Effector CD4-positive, alpha-beta T cell (primary cell): Measurements from ENCODE around the gene IRF6.
"Not testable (repeated sequence)": the region's sequence is repeated elsewhere in the genome, so short reads cannot be mapped to it uniquely, and the experiment has no call there.

ENCODE experiments used
- DNase-seq: peaks from one replicate; pipeline ENCODE4 v3.0.0-alpha.2; 2020

IRF6 gene

DNA sequence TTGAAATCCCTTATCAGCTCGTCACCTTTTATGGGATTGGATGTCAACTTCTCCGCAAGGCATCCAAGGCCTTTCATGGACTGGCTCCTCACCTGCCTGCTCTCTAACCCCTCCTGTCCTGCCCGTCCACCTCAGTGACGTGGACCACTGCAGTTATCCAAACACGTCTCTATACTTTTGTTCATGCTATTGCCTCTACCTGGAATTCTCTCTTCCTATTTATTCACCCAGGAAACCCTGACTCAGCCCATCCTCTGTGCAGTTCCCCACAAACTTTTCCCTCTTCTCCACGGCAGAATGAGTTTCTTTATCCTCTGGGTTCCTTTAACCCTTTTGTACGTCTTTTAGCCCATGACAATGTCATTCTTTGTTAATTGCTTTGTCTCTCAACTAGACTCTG lies 16.8 kb upstream of the IRF6 start:
- no peak for DNase-seq

DNA sequence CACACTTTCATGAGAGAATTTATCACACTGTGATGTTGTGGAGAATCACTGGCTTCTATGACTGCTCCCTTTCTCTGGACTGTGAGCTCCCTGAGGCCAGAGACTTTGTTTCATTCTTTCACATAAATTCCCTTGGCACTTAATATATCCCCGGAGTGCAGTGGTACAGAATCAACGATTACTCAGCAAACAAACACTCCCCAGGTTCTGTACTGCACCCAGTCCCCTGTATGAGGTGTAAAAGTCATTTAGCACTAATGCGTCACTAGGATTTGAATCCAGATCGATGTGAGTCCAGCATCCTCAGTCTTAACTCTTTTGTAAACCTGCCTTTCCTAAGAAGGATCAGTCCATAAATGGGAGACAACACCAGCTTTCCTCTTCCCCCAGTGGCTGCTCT lies 15.0 kb upstream of the IRF6 start:
- DNase-seq, result no peak

DNA sequence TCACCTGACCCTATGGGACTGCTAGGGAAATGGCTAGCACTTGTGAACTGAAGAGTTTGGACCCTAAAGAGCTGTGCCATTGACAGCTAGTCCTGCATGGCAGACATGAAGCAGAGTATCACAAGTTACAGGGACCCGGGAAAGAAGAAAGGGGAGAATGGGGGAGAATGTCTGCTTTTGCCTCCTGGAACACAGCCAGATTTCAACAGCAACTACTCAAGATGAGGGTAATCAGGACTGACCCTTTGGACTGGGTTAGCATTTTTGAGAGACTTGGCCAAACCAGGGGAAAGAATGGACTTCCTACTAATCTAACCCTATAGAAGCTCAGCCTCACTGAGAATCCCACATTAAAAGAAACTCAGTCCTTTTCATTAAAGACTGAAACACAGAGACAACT lies 13.1 kb upstream of the IRF6 start:
- DNase-seq, result no peak

DNA sequence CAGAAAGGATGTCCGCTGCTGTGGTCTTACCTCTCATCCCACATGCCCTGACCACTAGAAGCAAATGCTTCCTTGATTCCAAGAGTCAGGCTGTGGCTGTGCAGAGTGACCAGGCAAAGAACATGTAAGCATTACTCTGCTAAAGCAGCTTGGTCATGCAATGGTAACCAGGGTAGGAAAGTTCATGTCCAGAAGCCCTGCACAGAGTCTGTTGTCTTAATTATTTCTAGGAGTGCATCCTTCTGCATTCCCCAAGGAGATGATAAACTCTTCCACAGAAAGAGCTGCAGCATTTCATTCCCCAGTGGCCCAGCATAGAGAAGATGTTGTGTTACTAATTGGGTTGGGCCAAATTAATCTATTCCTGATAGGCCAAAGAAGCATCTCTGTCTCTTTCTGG lies 11.7 kb upstream of the IRF6 start:
- no peak for DNase-seq

DNA sequence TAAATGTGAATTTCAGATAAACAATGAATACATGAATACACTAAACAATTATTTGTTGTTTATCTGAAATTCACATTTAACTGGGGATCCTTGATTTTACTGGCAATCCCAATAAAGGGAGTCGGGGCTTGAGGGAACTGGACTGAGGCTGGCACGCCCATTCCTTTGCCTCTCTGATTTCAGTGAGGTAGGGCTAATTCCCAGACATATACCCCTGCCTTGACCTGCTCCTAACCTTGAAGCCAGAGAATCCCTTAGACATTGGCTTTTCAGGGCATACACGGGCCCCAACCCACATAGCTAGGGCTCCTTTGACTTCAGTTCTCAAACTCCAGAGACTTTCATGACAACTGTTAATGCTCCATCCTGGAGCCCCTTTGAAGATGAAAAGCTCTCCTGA lies 11.0 kb upstream of the IRF6 start:
- no peak for DNase-seq

DNA sequence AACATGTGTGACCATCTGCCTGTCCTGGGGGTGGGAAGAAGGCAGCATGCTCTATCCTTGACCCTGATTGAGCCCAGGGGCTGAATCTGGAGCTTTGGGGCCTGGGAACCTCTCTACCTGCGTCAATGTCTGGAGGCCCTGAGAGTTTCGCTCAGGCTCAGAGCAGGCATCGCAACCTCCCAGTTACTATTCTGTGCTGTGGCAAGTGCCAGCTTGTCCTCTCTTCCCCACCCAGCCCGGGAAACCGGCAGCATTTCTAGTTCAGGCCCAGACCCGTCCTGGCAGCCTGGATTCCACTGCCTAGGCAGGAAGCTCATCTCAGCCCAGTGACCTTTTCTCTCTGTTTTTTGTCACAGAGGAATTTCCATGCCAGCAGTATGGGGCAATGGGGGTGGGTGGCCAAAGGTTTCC lies 10.0 kb upstream of the IRF6 start:
- DNase-seq, result no peak

DNA sequence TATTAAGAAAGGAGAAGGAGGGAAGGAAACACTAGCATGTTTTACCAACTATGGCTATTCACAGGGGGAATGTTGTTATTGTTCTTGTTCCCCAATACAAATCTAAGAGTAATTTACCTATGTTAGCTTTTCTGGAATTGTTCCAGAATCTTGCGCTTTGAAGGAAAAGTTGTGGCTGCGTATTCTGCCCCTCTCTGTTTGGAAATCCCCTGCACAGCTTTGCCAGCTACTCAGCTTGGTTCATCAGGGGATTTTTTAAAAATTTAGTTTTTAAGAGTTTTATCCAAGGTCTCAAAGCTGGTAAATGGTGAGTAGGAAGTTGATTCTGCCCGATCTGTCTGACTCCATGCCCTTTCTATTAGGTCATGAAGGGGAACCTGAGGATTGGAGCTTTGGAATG lies 9.5 kb upstream of the IRF6 start:
- no peak for DNase-seq

DNA sequence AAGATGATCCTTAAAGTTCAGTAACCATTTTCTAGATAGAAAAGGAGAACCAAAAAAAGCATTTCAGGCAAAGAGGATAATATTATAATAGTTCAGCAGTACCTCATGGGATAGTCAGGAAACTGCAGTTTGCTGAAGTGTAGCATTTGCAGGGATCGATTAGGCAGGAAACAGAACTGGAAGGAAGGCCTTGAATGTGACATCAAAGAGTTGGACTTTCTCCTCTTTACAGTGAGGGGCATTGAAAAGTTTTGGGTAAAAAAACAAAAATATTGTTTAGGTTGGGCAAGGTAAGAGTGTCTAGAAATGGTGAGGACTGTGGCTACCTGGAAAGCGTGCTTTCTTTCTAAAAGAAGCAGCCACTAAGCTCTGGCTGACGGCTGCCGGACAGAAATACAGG lies 8.0 kb upstream of the IRF6 start:
- DNase-seq, result no peak

DNA sequence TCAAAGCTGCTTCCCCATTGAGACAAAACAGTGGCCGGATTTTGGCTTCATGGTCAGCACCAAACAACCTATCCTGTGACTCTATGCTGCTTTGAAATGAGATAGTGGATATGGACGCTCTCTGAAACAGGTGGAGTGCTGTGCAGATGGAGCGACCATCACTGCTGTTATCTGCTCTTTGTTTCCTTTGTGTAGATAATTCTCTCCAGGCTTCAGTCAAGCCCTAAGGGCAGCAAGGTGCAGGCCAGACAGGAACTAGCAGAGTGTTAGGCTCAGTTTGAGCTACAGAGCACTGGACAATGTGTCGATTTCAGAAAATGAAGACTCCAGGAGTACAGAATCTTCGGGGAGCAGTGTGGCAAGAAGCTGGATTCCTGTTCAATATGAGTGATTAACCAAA lies 4.8 kb upstream of the IRF6 start:
- DNase-seq, result no peak

DNA sequence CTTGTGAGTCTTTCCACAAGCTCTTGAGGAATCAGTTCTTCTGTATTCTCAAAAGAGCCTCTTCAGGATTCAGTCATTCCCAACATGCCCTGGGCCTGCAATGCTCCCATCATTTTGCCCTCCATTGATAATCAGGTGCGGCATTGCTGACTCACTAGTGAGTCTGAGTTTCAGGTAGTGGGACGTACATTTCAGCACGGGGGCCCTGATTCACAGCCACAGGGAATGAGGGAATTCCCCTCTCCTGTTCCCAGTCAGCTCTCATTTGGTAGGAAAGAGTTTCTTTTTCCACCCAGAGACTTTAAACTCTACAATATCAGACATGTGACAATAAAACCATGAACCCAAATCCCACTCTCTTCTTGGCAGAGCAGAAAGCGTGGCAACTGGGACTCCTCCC lies 3.7 kb upstream of the IRF6 start:
- no peak for DNase-seq

DNA sequence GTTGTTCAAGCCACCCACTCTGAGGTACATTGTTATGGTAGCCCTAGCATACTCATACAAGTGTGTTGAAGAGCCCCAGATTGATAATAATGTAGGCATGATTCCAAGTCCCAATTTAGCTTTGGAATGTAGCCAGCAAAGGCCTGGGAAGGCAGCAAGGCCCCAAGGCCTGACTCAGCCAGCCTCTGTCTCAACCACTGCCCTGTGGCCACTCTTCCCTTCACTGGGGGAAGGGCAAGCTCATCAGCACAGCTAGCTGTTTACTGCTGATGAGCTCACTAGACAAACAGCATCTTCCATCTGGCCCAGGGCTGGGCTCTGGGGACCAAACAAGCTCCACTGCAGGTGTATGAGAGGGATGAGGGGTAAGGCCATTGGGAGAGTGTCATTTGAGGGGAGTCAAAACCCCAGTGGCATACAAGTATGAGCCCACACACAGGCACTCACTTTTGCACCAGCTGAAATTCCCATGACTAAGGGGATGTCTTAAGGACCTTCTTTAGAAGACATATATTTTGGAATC lies 2.2 kb upstream of the IRF6 start:
- DNase-seq, result no peak

DNA sequence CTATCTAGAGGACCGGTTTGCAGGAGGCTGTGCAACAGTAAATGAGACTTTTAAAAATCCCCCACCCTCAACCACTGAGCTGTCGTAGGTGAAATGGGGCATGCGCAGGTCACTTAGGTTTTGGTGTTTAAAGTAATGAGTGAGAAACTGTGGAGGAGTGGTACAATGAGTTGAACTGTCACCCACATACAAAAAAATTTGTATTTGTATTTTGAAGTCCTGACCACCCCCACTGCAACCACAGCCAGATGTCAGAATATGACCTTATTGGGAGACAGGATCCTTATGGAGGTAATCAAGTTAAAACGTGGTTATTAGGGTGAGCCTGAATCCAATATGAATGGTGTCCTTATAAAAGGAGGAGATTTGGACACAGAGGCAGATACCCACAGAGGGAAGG lies 1.6 kb upstream of the IRF6 start:
- no peak for DNase-seq

DNA sequence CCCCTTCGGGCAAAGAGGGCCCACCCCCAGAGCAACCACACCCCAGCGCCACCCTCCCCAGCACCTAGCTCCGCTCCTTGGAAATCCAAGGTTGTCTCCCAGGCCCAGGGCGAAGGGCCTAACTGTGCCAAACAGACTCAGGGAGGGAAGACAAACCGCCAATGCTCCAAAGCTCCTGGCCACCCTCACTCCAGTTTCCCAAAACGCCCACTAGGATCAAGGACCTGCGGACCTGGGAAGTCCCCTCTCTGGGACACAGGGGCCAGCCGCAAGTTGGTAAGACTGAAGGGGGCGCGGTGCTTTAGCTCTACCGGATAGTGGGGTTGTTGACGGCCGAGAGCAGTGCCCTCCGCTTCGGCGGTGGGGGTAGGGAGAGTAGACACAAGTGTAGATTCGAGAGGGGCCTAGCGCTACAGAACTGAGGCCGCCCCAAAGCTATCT lies 581 bp downstream of the IRF6 start:
- no peak for DNase-seq

DNA sequence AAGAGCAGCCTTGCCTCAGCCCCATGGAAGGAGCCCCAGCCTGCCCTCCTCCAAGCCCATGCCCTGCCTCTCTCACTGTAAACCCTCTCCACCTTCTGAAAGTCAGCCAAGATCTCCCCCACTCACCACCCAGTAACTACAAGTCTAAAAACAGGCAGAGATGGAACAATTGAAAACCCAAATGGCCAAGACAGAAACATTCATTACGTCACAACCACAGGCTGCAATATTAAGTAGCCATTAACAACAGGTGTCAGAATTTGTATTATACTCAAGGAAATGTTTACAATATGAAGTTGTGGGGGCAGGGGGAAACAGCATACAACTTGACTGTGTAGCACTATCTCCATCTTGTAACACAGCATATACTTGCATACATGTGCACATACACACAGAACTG lies 2.4 kb downstream of the IRF6 start:
- no peak for DNase-seq

DNA sequence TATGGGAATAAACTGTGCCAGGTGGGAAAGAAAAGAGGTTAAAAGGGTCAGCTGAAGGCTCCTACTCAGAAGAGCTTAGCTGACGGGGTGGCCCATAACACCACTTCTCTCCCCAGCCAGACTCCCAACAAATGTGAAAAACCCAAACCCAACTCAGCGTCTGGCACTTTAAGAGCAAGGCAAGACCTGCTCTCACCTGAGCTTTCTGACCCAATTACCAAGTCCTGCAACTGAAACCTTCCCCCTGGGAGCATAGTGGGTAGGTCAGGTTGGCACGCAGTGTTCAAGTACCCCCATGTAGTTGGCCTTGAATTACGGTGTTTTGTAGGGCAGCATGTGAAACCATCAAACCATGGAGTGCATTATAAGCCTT lies 3.2 kb downstream of the IRF6 start:
- no peak for DNase-seq

DNA sequence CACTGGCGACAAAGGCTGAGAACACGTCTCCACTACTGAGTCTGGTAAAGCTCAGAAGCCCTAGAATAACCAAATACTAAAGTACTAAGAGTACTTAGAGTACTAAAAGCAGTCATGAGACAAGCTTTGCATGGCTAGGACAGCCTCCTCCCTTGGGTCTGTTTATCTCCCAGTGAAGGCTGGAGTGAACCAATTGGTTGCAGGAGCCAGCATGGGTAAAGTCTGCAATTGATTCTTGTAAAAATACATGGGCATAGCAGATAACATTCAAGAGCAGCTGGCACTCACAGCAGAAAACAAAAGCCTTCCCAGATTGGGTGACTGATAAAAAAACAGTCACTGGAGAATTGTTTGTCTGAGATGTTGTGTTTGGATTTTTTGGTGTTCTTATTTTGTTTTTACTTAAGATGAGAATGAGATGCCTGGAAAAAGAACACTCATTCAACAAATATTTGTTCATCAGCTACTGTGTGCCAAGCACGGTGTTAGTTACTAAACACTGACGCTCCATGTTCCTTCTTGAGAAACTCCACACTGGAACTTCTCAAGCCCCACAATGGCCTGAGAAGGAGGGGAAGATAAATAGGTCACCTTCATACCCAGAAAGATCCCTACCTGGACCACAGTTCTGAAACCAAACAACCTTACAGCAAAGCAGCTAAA lies 3.7 kb downstream of the IRF6 start:
- no peak for DNase-seq

DNA sequence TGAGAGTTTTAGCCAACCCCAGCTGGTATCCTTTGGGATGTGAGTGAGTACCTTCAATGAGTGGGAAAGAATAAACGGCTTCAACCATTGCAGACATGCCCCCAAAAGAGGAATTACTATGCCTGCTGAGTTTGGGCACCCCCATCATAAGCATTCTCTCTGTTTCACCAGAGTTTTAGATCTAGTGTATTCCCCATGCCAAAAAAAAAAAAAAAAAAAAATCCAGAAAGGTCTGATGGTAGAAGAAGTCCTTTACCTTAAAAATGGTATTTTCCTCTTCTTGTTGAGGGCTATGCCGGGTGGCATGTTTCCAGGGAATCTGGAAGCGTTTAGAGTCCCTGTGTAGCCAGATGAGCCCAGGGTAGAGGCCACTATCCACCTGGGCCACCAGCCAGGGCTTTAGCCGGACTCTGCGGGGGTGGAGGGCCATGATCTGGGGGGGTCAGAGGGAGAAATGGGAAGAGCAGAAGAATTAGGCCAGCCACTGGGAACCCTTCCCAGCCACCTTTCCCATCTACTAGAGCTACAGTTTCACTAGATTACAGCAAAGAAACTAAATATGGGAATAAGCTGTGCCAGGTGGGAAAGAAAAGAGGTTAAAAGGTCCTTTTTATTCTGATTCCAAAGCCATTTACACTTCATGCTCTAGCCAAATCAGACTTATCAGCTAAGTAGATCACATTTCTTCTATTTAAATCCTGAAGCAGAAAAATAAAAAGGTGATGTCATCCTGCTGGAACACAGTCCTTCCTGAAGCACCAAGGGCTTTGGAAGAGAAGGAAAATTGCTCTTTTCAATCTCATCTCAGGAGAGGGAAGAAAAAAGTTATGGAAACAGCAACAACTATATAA lies 4.7 kb downstream of the IRF6 start:
- DNase-seq, result no peak

DNA sequence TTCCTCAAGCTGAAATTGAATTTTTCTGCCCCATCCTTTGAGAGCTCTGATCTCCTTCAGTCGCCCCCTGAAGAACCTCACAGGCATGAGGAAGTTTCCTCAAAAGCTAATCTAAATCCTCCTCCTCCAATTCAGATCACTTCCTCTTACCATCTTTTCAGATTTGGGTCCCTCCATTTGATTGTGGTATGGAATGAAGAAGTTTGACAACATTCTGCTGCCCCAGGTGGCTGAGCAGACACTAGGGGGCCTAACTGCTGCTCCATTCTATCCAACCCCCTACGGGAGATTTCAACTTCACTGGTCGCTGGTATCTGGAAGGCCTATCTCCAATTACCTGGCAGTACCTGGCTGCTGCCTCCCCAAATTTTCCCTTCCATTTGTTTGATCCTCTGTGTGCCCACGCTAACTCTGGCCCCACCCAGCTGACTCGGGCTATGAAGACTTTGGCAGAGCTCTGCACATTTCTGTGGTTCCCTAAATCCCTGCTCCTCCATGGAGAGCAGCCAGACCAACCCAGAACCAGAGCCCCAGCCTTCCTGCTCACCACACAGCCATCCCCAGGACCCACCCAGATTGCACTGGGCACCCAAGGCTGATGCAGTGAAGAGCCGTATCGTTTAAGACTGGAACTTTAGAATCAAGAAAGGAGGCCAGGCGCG lies 7.8 kb downstream of the IRF6 start:
- no peak for DNase-seq

DNA sequence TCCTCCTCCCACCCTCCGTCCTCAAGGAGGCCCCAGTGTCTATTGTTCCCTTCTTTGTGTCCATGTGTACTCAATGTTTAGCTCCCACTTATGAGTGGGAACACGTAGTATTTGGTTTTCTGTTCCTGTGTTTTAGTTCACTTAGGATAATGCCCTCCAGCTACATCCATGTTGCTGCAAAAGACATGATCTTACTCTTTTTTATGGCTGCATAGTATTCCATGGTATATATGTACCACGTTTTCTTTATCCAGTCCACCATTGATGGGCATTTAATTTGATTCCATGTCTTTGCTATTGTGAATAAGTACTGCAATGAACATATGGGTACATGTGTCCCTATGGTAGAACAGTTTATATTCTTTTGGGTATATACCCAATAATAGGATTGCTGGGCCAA lies 12.2 kb downstream of the IRF6 start:
- DNase-seq, result not testable (repeated sequence)

DNA sequence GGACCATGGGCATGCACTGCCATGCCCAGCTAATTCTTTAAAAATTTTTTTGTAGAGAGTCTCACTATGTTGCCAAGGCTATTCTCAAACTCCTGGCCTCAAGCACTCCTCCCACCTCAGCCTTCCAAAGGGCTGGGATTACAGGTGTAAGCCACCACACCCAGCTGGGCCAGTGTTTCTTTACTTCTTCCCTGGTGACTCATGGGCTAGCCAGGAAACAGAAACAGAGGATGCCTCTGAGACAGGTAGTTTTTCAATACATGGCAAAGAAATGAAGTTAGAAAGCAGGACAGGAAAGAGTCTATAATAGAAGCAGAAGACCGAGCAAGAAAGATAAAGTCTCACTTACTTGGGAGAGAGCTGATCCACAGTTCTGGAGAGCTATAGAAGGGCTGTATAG lies 14.0 kb downstream of the IRF6 start:
- no peak for DNase-seq

DNA sequence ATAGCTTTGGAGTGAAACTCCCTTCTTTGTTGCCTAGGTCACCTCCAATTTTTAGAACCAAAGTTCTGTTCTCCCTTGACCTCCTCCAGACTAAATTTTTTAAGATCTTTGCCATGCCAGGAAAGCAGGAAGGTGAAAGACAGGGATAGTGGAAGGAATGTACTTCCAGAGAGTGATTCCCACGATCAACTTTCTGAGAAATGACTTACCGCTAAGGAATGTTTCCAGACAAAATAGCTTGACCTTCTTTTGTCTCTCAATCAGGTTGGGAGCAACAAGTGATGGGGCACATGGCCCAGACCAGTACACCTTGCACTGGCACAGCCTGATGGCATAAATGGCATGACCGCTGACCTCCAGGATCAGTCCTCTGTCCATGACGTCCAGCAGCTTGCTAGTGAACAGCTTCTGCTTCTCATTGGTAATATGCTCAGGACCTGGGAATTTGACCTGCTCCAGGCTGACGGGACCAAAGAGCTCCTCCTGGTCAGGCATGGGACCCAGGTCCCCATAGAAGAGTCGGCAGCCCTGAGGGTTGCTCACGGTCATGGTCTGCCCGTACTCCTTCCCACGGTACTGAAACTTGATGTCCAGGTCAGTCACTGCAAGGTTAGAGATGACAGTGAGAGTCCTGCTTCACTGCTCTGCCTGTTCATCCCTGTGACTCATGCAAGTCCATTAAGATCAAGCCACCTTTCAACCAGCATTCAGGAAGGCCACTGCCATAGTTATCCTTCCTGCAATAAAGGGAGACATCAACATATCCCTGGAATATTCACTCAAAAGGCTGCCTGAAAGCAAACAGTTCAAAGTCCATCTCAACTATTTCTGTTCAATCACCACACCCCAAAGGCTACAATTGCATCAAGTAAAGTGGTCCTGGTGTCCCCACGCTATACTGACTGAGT lies 15.4 kb downstream of the IRF6 start:
- no peak for DNase-seq

DNA sequence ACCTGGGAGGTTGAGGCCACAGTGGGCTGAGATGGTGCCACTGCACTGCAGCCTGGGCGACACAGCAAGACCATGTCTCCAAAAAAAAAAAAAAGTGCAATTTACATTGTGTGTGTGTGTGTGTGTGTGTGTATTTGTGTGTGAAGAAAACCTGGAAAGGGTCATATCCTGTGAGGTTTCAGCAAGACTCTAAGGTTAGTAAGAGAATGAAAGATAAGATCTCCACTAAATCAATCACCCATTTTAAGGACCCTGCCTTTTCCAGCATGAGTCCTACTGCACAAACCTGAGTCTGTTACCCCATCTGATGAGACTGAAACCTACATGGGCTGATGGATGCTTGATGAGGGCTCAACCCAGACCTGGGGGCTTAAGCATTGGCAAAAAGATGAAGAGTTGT lies 16.7 kb downstream of the IRF6 start:
- no peak for DNase-seq

DNA sequence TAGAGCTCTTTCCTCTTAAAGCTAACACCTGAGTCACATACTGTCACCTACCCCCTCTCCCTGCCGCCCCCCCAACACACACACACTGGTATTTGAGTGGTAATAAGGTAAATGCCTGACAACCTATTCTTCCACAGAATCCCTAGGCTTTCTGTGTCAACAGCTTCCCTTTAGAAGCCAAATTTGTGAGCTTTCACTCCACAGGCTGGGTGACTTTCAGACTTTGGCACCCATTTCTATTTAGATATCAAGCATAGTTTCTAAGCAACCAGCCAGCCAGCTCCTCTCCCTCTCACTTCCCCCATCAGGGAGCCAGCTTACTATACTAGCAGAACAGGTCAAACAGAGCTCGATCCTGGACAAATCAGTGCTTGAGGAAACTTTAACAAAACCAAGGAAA lies 18.4 kb downstream of the IRF6 start:
- DNase-seq, result no peak
